Adrenal gland (tissue), 5 donors: Measurements from ENCODE around the gene ZCCHC7.

Experiments
- POLR2A ChIP-seq, 2 donors: fragments of 450-650 bp; IDR thresholded peaks; one replicate each; pipeline ENCODE4 v1.6.1; 2017; ENCODE audit warnings: antibody characterized with exemption in 2 of 2, mild to moderate bottlenecking in 2 of 2, moderate library complexity in 1 of 2
- TF ChIP-seq, protein P1 (sequence below), 6 experiments: fragments of 450-650 bp in 4 of 6; fragments of 200-600 bp in 2 of 6; sonication (generic) in 1 of 6; IDR thresholded peaks; 1 replicate in 5 of 6; 2 replicates in 1 of 6; pipeline versions ENCODE4 v1.5.1 to v1.8.0; 2016 to 2021; ENCODE audit warnings: antibody characterized with exemption in 6 of 6, mild to moderate bottlenecking in 2 of 6, moderate library complexity in 1 of 6
- donor health status: DM: no; HTN: no; CAD: no.

DNA sequence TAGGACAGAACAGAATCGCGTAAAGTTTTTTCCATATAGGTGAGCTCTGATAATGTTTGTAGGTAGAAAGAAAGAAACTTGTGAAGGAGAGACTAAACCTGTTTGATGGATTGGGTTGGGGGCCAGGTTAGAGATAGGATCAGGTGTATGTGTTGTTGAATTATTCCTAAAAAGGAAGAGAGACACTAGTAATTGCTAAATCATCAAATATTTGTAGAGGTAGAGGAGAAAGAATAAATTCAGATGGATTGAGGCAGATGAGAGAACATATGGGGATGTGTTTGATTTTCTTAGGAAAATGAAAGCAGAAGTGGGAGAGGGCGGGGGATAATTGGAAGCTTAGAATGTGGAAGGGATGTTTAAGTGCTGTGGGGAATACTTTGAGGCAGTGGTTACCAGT lies 7.7 kb downstream of the ZCCHC7 start:
- TF ChIP-seq, protein P1, sequence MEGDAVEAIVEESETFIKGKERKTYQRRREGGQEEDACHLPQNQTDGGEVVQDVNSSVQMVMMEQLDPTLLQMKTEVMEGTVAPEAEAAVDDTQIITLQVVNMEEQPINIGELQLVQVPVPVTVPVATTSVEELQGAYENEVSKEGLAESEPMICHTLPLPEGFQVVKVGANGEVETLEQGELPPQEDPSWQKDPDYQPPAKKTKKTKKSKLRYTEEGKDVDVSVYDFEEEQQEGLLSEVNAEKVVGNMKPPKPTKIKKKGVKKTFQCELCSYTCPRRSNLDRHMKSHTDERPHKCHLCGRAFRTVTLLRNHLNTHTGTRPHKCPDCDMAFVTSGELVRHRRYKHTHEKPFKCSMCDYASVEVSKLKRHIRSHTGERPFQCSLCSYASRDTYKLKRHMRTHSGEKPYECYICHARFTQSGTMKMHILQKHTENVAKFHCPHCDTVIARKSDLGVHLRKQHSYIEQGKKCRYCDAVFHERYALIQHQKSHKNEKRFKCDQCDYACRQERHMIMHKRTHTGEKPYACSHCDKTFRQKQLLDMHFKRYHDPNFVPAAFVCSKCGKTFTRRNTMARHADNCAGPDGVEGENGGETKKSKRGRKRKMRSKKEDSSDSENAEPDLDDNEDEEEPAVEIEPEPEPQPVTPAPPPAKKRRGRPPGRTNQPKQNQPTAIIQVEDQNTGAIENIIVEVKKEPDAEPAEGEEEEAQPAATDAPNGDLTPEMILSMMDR (IDR thresholded peaks at IDR 0.05), result no peak
- no peak for TF ChIP-seq POLR2A (IDR thresholded peaks at IDR 0.05)
